Adrenal gland (tissue), 12 donors: ENCODE measurements around the gene TMEM161A. TPM values are rescaled to one million over a fixed set of nuclear protein-coding genes. Genes with fewer than 3 reads are reported as not detected.
A peak's percentile ranks its signal among the peaks of the same experiment; 100 is the strongest.
"Not testable (repeated sequence)": the region's sequence is repeated elsewhere in the genome, so short reads cannot be mapped to it uniquely, and the experiment has no call there.

Experiments used
- DNase-seq, 7 donors: peaks; one replicate each; pipeline ENCODE4 v3.0.0-alpha.2; 2019 to 2020
- H3K27ac ChIP-seq, 5 donors: fragments of 200-600 bp; sonication (generic) in 4 of 5; 1 replicate in 3 of 5; 2 replicates in 2 of 5; pipeline versions ENCODE4 v1.5.1 to v1.8.0; 2016 to 2020; ENCODE audit warnings: mild to moderate bottlenecking in 1 of 5
- H3K27me3 ChIP-seq: fragments of 200-600 bp; 2 replicates; pipeline ENCODE4 v1.8.0; 2021
- H3K36me3 ChIP-seq, 2 donors: fragments of 200-600 bp; replicated peaks in 1 of 2; 1 replicate in 1 of 2; 2 replicates in 1 of 2; pipeline versions ENCODE4 v1.5.1 to v1.8.0; 2018 to 2022
- H3K4me1 ChIP-seq, 2 donors: fragments of 200-600 bp; replicated peaks in 1 of 2; 1 replicate in 1 of 2; 2 replicates in 1 of 2; pipeline versions ENCODE4 v1.5.1 to v1.8.0; 2018 to 2021
- H3K4me3 ChIP-seq, 4 donors: fragments of 200-600 bp; sonication (generic) in 3 of 4; one replicate each; pipeline ENCODE4 v1.5.1; 2016 to 2018
- H3K9me3 ChIP-seq, 3 donors: fragments of 200-600 bp; sonication (generic) in 1 of 3; replicated peaks in 1 of 3; 1 replicate in 2 of 3; 2 replicates in 1 of 3; pipeline versions ENCODE4 v1.5.1 to v1.8.0; 2016 to 2021
- CTCF ChIP-seq, 6 experiments: fragments of 450-650 bp in 4 of 6; fragments of 200-600 bp in 2 of 6; sonication (generic) in 1 of 6; IDR thresholded peaks; 1 replicate in 5 of 6; 2 replicates in 1 of 6; pipeline versions ENCODE4 v1.5.1 to v1.8.0; 2016 to 2021; ENCODE audit warnings: antibody characterized with exemption in 6 of 6, mild to moderate bottlenecking in 2 of 6, moderate library complexity in 1 of 6
- POLR2A ChIP-seq, 2 donors: fragments of 450-650 bp; IDR thresholded peaks; one replicate each; pipeline ENCODE4 v1.6.1; 2017; ENCODE audit warnings: antibody characterized with exemption in 2 of 2, mild to moderate bottlenecking in 2 of 2, moderate library complexity in 1 of 2
- WGBS, 4 donors: extraction: QIAGEN DNeasy Blood & Tissue Kit in 2 of 4; methylation state at CpG; one replicate each; pipeline versions ENCODE4 v1.1.5 to v1.1.7; 2013 to 2017; 5-methylcytosine and 5-hydroxymethylcytosine counted together
- intact Hi-C, 2 donors: fragments of 100-400 bp; cut with DNase I; formaldehyde crosslinking; loops; one replicate each; pipeline versions ENCODE4 v1.14.1 to v1.15.0; 2022 to 2023
- polyA plus RNA-seq, 3 donors: library from polyadenylated mRNA; stranded (reverse); fragments of 200-250 nt in 2 of 3; fragments of 350-450 nt in 1 of 3; fragmentation: Illumina TruSeq in 1 of 3; extraction: RNeasy Lipid Tissue Mini Kit (QIAGEN cat#74804) in 1 of 3; gene quantifications; one replicate each; pipeline ENCODE4 v1.2.3, GENCODE V29; 2013 to 2014
- total RNA-seq, 9 donors: library from RNA; depleted of rRNA in 4 of 9; stranded (reverse); fragments of >200 nt in 4 of 9; fragments of 120-200 nt in 1 of 9; fragmentation: NEBNext Ultra II Directional in 1 of 9; extraction: Animal tissue kit (Norgen Biotek cat#: 25700) in 1 of 9; gene quantifications; one replicate each; pipeline versions ENCODE4 v1.1.0 to v1.2.4, GENCODE V29; 2013 to 2023
- donor health status: healthy with polysubstance abuse.
- donor health status: Bipolar disorder and iron deficiency.
- donor health status: DM: yes; HTN: yes; CAD: no.
- donor health status: DM: no; HTN: no; CAD: no.
- donor health status: DM: no; HTN: no; CAD: no.
- donor health status: DM: yes; HTN: yes; CAD: no.

TMEM161A gene
- total and polyA plus RNA-seq, 12 donors = 5.5 to 83.8 (median 41.1) TPM

- WGBS, 4 donors = 10 to 21% (median 11%) methylated on average over 7 to 36 of the region's 36 CpGs
- Histone ChIP-seq H3K36me3 (no peaks in the 10 kb centered on the region), H3K4me1 (peaks cover 7 to 16% of the 10 kb centered on the region in 2 donors), H3K27me3 (no peaks in the 10 kb centered on the region), H3K27ac (peak overlapping the region in 2 of 5 donors; percentile 62 to 78), H3K4me3 (peak overlapping the region in 2 of 4 donors; percentile 34 to 50), H3K9me3 (no peaks in the 10 kb centered on the region)
- DNase-seq = peak; percentile 68 to 86 (median 78)
- intact Hi-C loops = no loop called here
- TF ChIP-seq CTCF (IDR thresholded peaks at IDR 0.05) (no peak), POLR2A (IDR thresholded peaks at IDR 0.05) (peak in 1 of 2 donors; percentile 20)
These were observed 32.8 kb downstream of the TMEM161A start for GRCh38 chr19:19105365-19106055.

- no peak for DNase-seq
- intact Hi-C loops = no loop called here
- Histone ChIP-seq H3K27ac (no peak overlapping the region), H3K4me3 (no peak overlapping the region), H3K27me3 (no peaks in the 10 kb centered on the region), H3K36me3 (no peaks in the 10 kb centered on the region), H3K9me3 (no peaks in the 10 kb centered on the region), H3K4me1 (peaks cover 7% of the 10 kb centered on the region in 2 donors)
- WGBS, 4 donors = 93 to 98% (median 96%) methylated on average over 11 of the region's 11 CpGs
- TF ChIP-seq POLR2A (IDR thresholded peaks at IDR 0.05) = no peak
- no peak for TF ChIP-seq CTCF (IDR thresholded peaks at IDR 0.05)
These were observed 35.1 kb downstream of the TMEM161A start for GRCh38 chr19:19103167-19103566.

- WGBS, 4 donors = 95 to 98% (median 97%) methylated on average over 10 of the region's 10 CpGs
- not testable (repeated sequence) for H3K9me3 ChIP-seq, H3K36me3 ChIP-seq
These were observed 35.7 kb downstream of the TMEM161A start for GRCh38 chr19:19102566-19102965.

GRCh38 chr19:19101540-19101939 is 36.7 kb downstream of the TMEM161A start:
- no peaks in the 10 kb centered on the region for H3K9me3 ChIP-seq
- H3K27me3 ChIP-seq = no peaks in the 10 kb centered on the region
- intact Hi-C loops = no loop called here
- H3K36me3 ChIP-seq = no peaks in the 10 kb centered on the region
- no peak overlapping the region for H3K4me3 ChIP-seq
- no peak for DNase-seq
- TF ChIP-seq CTCF (IDR thresholded peaks at IDR 0.05) = no peak
- no peak overlapping the region for H3K27ac ChIP-seq
- H3K4me1 ChIP-seq = peaks cover 7% of the 10 kb centered on the region in 2 donors
- WGBS, 4 donors = 80 to 95% (median 88%) methylated on average over 6 to 8 of the region's 8 CpGs

More at GRCh38 chr19:19102566-19102965, 35.7 kb downstream of the TMEM161A start:
- H3K27ac ChIP-seq, intact Hi-C loops, H3K4me1 ChIP-seq, DNase-seq, H3K4me3 ChIP-seq, H3K27me3 ChIP-seq: not testable (repeated sequence)
